ENCODE results near the gene NOX4.
"Not testable (repeated sequence)": the region's sequence is repeated elsewhere in the genome, so short reads cannot be mapped to it uniquely, and the experiment has no call there.

The NOX4 gene

GRCh38 chr11:89378986-89379385 is 112.2 kb downstream of the NOX4 start:
- peak; percentile 5 for DNase-seq

GRCh38 chr11:89369356-89369755 is 121.8 kb downstream of the NOX4 start:
- DNase-seq, result not testable (repeated sequence)

- not testable (repeated sequence) for DNase-seq
Measured at GRCh38 chr11:89364856-89365255, 126.3 kb downstream of the NOX4 start.

- no peak for DNase-seq
Measured at GRCh38 chr11:89361734-89362133, 129.4 kb downstream of the NOX4 start.

- not testable (repeated sequence) for DNase-seq
Measured at GRCh38 chr11:89359208-89359607, 132.0 kb downstream of the NOX4 start.

- no peak for DNase-seq
Measured at GRCh38 chr11:89358761-89359160, 132.4 kb downstream of the NOX4 start.

GRCh38 chr11:89355646-89356045 is 135.5 kb downstream of the NOX4 start:
- no peak for DNase-seq

GRCh38 chr11:89354513-89354912 is 136.7 kb downstream of the NOX4 start:
- DNase-seq, result not testable (repeated sequence)

- peak; percentile 10 for DNase-seq
Measured at GRCh38 chr11:89347071-89347470, 144.1 kb downstream of the NOX4 start.

GRCh38 chr11:89346601-89347000 is 144.6 kb downstream of the NOX4 start:
- DNase-seq, result no peak

- DNase-seq, result not testable (repeated sequence)
Measured at GRCh38 chr11:89342880-89343572, 148.1 kb downstream of the NOX4 start.

GRCh38 chr11:89340450-89340849 is 150.7 kb downstream of the NOX4 start:
- DNase-seq, result peak; percentile 53

- DNase-seq, result not testable (repeated sequence)
Measured at GRCh38 chr11:89338073-89338472, 153.1 kb downstream of the NOX4 start.

GRCh38 chr11:89337100-89337650 is 154.0 kb downstream of the NOX4 start:
- DNase-seq, result not testable (repeated sequence)

- peak; percentile 22 for DNase-seq
Measured at GRCh38 chr11:89333704-89334103, 157.5 kb downstream of the NOX4 start.

GRCh38 chr11:89331940-89332339 is 159.2 kb downstream of the NOX4 start:
- DNase-seq, result not testable (repeated sequence)

- no peak for DNase-seq
Measured at GRCh38 chr11:89327885-89328284, 163.3 kb downstream of the NOX4 start.

- DNase-seq, result no peak
Measured at GRCh38 chr11:89321401-89321800, 169.8 kb downstream of the NOX4 start.

- DNase-seq, result not testable (repeated sequence)
Measured at GRCh38 chr11:89310607-89311006, 180.6 kb downstream of the NOX4 start.

GRCh38 chr11:89309321-89309985 is 181.7 kb downstream of the NOX4 start:
- DNase-seq, result not testable (repeated sequence)

GRCh38 chr11:89308272-89308671 is 182.9 kb downstream of the NOX4 start:
- not testable (repeated sequence) for DNase-seq

GRCh38 chr11:89303029-89303428 is 188.1 kb downstream of the NOX4 start:
- DNase-seq, result not testable (repeated sequence)

GRCh38 chr11:89295023-89295422 is 196.2 kb downstream of the NOX4 start:
- DNase-seq, result not testable (repeated sequence)
